ENCODE results near the gene RFLNA. TPM values are rescaled to one million over a fixed set of nuclear protein-coding genes. Genes with fewer than 3 reads are reported as not detected.

The RFLNA gene
- polyA plus RNA-seq, 1 donor, result 64.3 TPM

DNA sequence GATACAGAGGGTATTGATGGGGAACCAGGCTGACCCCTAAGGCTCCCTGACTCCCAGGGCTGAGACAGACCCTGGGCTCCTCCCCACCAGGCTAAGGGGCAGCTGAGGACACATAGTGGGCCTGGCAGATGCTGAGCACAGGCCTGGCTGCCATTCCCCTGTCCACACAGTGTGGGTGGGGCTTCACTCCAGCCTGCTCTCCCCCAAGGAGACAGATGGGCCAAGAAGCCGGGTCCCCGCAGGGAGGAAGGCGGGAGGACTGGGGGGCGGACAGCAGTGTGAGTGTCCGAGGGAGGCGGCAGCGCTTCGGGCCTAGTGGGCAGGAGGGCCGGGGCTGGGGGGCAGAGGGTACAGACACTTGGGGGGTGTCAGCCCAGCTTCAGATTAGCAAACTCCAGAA is 32.0 kb downstream of the RFLNA start:
- Histone ChIP-seq H3K9me3 (ENCODE audit: control insufficient read depth, low read depth, low read length) (peaks cover 27% of the 10 kb centered on the region), H3K27ac (ENCODE audit: low read length) (no peak overlapping the region), H3K27me3 (ENCODE audit: control insufficient read depth, insufficient read depth, low read length) (no peaks in the 10 kb centered on the region), H3K36me3 (ENCODE audit: control insufficient read depth, insufficient read depth, low read length) (peaks cover 72% of the 10 kb centered on the region), H3K4me1 (ENCODE audit: control insufficient read depth, insufficient read depth, low read length) (no peaks in the 10 kb centered on the region), H3K4me3 (ENCODE audit: low read length) (no peak overlapping the region)
- WGBS (ENCODE audit: insufficient coverage, low lambda C conversion rate), result no CpG with 5 or more reads among the region's 9 CpGs
- no peak for DNase-seq

DNA sequence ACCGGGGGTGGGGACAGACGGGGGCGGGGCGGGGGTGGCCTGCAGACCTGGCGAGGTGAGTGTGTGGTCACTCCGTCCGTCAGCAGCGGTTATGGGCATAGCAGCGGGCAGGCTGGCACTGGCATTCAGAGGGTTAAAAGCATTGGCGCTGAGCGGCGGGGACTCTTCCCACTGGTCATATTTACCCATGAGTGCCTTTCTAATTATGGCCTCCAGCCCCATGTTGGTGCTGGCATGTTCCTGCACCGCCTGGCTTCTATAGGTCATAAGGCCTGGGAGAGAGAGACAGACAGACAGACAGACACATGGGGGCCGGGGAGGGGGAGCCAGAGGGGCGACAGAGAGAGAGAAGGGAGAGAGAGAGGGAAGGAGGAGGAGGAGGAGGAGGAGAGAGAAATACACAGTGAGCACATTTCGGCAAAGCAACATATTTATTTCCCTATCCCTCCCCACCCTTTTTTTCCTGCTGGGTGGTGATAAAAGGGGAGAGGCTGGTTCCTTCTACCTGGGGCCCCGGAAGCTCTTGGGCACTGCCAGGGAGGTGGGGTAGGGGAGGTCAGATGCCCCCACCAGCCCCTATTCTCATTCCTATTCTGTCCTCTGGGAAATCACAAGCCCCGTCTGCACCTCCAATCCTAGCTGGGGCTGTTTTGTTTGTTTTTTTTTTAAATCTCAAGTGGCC is 32.6 kb downstream of the RFLNA start:
- DNase-seq, result no peak
- Histone ChIP-seq H3K4me3 (ENCODE audit: low read length) (no peak overlapping the region), H3K27ac (ENCODE audit: low read length) (no peak overlapping the region)

DNA sequence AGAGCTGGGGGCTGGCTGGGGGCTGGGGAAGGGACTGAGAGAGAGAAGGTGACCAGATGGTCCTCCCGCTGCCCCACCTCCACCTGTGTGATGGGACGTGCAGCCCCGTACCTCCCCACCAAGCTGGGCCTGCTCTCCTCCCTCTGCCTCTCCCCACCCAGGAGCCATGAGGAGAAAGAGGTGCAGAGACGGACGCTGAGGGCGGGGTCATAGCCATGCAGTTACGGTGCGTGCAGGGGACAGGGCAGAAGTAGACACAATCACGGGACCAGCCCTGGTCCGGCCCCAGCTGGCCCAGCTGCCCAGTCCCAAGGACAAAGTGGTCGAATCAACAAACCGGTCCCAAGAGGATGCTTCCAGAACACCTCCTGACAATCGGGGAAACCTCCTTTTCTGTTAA is 33.2 kb downstream of the RFLNA start:
- WGBS (ENCODE audit: insufficient coverage, low lambda C conversion rate), result no CpG with 5 or more reads among the region's 13 CpGs
- no peak for DNase-seq
- Histone ChIP-seq H3K4me3 (ENCODE audit: low read length) (no peak overlapping the region), H3K9me3 (ENCODE audit: control insufficient read depth, low read depth, low read length) (peaks cover 27% of the 10 kb centered on the region), H3K27me3 (ENCODE audit: control insufficient read depth, insufficient read depth, low read length) (no peaks in the 10 kb centered on the region), H3K27ac (ENCODE audit: low read length) (no peak overlapping the region), H3K4me1 (ENCODE audit: control insufficient read depth, insufficient read depth, low read length) (no peaks in the 10 kb centered on the region), H3K36me3 (ENCODE audit: control insufficient read depth, insufficient read depth, low read length) (peaks cover 84% of the 10 kb centered on the region)

More for the DNA sequence above, 32.6 kb downstream of the RFLNA start:
- 40% methylated on average over 2 of the region's 18 CpGs for WGBS (ENCODE audit: insufficient coverage, low lambda C conversion rate)
- Histone ChIP-seq H3K27me3 (ENCODE audit: control insufficient read depth, insufficient read depth, low read length) (no peaks in the 10 kb centered on the region), H3K36me3 (ENCODE audit: control insufficient read depth, insufficient read depth, low read length) (peaks cover 78% of the 10 kb centered on the region), H3K4me1 (ENCODE audit: control insufficient read depth, insufficient read depth, low read length) (no peaks in the 10 kb centered on the region), H3K9me3 (ENCODE audit: control insufficient read depth, low read depth, low read length) (peaks cover 27% of the 10 kb centered on the region)

DNA sequence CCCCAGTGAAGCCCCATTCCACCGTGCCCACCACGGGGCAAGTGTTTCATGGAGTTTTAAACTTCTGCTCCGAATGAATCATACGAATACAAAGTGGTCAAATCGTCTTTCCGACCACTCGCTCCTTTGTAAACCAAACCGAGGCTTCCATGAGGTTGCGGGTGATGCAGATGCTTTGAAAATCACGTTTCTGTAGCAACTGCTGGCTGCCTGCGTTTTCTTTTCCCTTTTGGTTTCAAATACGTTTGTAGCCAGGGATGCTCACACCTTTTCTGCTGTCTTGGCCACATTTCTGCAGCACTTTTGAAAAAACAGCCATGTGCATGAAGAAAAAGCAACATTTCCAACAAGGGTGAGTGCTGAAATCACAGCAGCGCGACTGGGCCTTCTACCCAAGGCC is 33.7 kb downstream of the RFLNA start:
- no peak for DNase-seq
- WGBS (ENCODE audit: insufficient coverage, low lambda C conversion rate), result 92% methylated on average over 5 of the region's 14 CpGs
- Histone ChIP-seq H3K36me3 (ENCODE audit: control insufficient read depth, insufficient read depth, low read length) (peaks cover 84% of the 10 kb centered on the region), H3K4me1 (ENCODE audit: control insufficient read depth, insufficient read depth, low read length) (no peaks in the 10 kb centered on the region), H3K9me3 (ENCODE audit: control insufficient read depth, low read depth, low read length) (peaks cover 25% of the 10 kb centered on the region), H3K4me3 (ENCODE audit: low read length) (no peak overlapping the region), H3K27me3 (ENCODE audit: control insufficient read depth, insufficient read depth, low read length) (no peaks in the 10 kb centered on the region), H3K27ac (ENCODE audit: low read length) (no peak overlapping the region)

DNA sequence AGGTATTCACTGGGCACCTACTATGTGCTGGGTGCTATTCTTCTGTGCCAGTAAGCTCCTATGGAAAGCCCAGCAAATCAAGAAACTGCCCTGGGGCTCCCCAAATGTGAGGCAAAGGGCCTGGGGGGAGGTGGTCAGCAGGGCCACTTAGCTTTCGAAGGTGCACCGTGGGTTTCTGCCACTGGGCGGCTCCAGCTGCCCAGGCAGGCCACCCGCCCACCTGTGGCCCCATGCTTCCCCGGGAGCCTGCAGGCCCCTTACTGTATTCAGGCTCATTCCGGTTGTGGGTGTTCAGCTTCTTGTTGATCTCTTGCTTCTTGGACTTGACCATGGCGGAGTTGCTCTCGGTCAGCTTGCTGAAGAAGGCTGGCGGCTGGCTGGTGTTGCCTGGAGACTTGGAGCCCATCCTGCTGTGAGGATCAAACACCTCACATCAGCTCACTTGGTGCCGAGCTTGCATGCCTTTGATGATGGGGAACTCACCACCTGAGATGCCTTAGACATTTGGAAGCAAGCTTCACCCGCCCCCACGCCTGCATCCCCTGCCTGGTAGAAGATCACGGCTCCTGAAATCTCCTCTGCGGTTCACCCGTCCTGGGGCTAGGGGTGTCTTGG is 37.3 kb downstream of the RFLNA start:
- Histone ChIP-seq H3K36me3 (ENCODE audit: control insufficient read depth, insufficient read depth, low read length) (peaks cover 83% of the 10 kb centered on the region), H3K4me3 (ENCODE audit: low read length) (no peak overlapping the region), H3K9me3 (ENCODE audit: control insufficient read depth, low read depth, low read length) (peaks cover 3% of the 10 kb centered on the region), H3K27me3 (ENCODE audit: control insufficient read depth, insufficient read depth, low read length) (no peaks in the 10 kb centered on the region), H3K4me1 (ENCODE audit: control insufficient read depth, insufficient read depth, low read length) (peaks cover 4% of the 10 kb centered on the region), H3K27ac (ENCODE audit: low read length) (no peak overlapping the region)
- WGBS (ENCODE audit: insufficient coverage, low lambda C conversion rate), result no CpG with 5 or more reads among the region's 15 CpGs
- DNase-seq, result no peak

DNA sequence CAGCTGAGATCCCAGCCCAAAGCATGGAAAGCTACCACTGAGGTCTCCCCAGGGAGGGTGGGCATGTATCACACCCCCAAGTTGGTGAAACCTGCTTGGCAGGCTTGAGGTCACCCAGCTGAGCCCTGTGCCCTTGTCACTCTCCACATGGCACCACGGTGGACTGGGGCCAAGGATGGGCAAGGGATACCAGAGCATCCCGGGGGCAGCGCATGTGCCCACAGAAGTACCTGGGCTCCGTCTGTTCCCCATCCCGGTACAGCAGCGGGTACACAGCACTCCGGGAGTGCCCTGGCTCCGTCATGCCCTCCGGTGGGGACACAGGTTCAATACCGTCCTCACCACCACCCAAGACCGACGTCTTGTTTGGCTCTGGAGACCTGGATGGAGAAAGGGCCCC is 38.0 kb downstream of the RFLNA start:
- H3K27me3 ChIP-seq (ENCODE audit: control insufficient read depth, insufficient read depth, low read length), result no peaks in the 10 kb centered on the region
- peaks cover 4% of the 10 kb centered on the region for H3K4me1 ChIP-seq (ENCODE audit: control insufficient read depth, insufficient read depth, low read length)
- DNase-seq, result no peak
- H3K36me3 ChIP-seq (ENCODE audit: control insufficient read depth, insufficient read depth, low read length), result peaks cover 89% of the 10 kb centered on the region
- no CpG with 5 or more reads among the region's 12 CpGs for WGBS (ENCODE audit: insufficient coverage, low lambda C conversion rate)
- no peak overlapping the region for H3K27ac ChIP-seq (ENCODE audit: low read length)
- H3K4me3 ChIP-seq (ENCODE audit: low read length), result no peak overlapping the region
- no peaks in the 10 kb centered on the region for H3K9me3 ChIP-seq (ENCODE audit: control insufficient read depth, low read depth, low read length)

DNA sequence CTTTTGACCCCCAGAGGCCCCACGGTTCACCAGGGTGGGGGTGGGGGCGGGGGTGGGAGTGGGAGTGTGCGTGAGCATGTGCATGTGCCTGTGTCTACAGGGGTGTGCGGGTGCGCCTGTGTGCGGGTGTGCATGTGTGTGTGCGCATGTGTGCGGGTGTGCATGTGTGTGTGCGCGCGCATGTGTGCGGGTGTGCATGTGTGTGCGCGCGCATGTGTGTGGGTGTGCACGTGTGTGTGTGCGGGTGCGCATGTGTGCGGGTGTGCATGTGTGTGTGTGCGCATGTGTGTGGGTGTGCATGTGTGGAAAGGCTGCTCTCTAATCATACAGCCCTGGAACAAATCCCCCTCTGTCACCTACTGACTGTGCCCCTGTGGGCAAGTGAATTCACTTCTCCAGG is 38.8 kb downstream of the RFLNA start:
- no CpG with 5 or more reads among the region's 20 CpGs for WGBS (ENCODE audit: insufficient coverage, low lambda C conversion rate)

DNA sequence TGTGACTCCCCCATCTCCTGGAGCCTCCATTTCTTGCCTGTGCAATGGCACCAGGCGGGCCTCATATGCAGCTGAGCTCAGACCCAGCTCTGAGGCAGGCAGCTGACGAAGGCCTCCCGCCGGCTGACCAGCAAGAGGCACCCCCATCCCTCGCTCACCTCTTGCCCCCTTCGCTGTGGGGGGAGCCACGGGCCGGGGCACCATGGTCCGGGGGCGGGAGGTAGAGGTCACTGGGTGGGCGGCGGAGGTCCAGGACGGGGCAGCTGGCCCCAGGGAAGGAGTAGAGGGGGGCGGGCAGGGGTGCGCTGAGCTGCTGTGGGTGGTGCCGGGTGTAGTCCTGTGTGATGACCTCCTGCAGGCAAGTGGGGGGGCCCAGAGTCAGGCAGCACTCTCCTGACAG is 39.4 kb downstream of the RFLNA start:
- Histone ChIP-seq H3K36me3 (ENCODE audit: control insufficient read depth, insufficient read depth, low read length) (peaks cover 80% of the 10 kb centered on the region), H3K27ac (ENCODE audit: low read length) (no peak overlapping the region)

More for the DNA sequence above, 38.8 kb downstream of the RFLNA start:
- no peak for DNase-seq
- Histone ChIP-seq H3K36me3 (ENCODE audit: control insufficient read depth, insufficient read depth, low read length) (peaks cover 84% of the 10 kb centered on the region), H3K4me1 (ENCODE audit: control insufficient read depth, insufficient read depth, low read length) (peaks cover 8% of the 10 kb centered on the region), H3K27me3 (ENCODE audit: control insufficient read depth, insufficient read depth, low read length) (no peaks in the 10 kb centered on the region), H3K9me3 (ENCODE audit: control insufficient read depth, low read depth, low read length) (no peaks in the 10 kb centered on the region), H3K4me3 (ENCODE audit: low read length) (no peak overlapping the region), H3K27ac (ENCODE audit: low read length) (no peak overlapping the region)

DNA sequence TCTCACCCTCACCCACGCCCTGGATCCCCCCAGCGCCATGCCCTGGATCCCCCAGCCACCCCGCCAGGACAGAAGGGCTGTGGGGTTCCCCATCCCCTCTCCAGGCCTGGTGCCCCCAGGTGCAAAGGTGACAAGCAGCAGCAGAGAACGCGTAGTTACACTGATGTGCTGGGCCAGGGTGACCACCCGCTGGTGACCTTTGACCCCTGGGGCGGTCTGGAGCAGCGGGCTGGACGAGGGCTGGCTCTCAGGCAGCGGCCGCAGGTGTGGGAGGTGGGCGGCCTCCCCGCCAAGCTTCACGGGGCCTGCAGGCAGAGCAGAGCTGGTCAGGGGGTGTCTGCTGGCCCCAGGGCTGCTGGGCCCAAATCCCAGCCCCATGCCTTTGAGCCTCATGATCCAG is 40.1 kb downstream of the RFLNA start:
- Histone ChIP-seq H3K9me3 (ENCODE audit: control insufficient read depth, low read depth, low read length) (no peaks in the 10 kb centered on the region), H3K36me3 (ENCODE audit: control insufficient read depth, insufficient read depth, low read length) (peaks cover 76% of the 10 kb centered on the region), H3K27ac (ENCODE audit: low read length) (no peak overlapping the region), H3K27me3 (ENCODE audit: control insufficient read depth, insufficient read depth, low read length) (no peaks in the 10 kb centered on the region), H3K4me3 (ENCODE audit: low read length) (no peak overlapping the region), H3K4me1 (ENCODE audit: control insufficient read depth, insufficient read depth, low read length) (peaks cover 8% of the 10 kb centered on the region)
- DNase-seq, result no peak
- no CpG with 5 or more reads among the region's 14 CpGs for WGBS (ENCODE audit: insufficient coverage, low lambda C conversion rate)

More for the DNA sequence above, 39.4 kb downstream of the RFLNA start:
- Histone ChIP-seq H3K4me3 (ENCODE audit: low read length) (no peak overlapping the region), H3K4me1 (ENCODE audit: control insufficient read depth, insufficient read depth, low read length) (peaks cover 8% of the 10 kb centered on the region), H3K9me3 (ENCODE audit: control insufficient read depth, low read depth, low read length) (no peaks in the 10 kb centered on the region), H3K27me3 (ENCODE audit: control insufficient read depth, insufficient read depth, low read length) (no peaks in the 10 kb centered on the region)
- no peak for DNase-seq
- WGBS (ENCODE audit: insufficient coverage, low lambda C conversion rate), result no CpG with 5 or more reads among the region's 16 CpGs

DNA sequence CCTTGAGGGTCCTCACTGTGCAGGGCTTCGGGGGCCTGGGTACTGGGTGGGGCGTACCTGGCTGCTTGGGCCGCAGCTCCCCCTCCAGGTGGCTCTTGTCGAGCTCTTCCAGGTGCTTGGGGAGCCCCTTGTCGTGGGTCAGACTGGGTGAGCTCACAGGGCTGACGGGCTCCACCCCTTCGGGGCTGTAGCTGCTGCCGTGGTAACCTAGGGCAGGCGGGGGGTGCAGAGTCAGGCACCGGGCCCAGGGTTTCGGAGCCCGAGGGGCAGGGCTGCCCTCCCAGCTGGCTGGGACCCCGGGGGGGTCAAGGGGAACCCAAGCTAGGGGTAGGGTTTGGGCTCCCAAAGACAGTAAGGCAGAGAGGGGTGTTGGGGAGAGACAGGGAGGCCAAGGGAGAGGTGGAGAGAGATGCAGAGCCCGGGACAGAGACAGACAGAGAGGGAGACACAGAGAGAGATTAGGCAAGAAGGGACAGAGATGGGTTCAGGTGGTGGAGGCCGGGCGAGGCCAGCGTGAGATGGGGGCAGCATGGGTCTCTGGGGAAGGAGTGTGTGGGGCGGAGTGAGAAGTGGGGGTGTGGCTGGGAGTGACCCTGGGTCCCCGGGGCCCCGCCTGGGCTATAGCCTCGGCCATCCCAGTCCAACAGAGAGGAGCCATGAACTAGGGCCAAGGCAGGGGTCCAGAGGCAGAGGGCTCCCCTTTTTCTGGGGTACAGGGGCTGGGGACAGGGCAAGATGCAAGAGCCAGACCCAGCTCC is 40.7 kb downstream of the RFLNA start:
- no peaks in the 10 kb centered on the region for H3K27me3 ChIP-seq (ENCODE audit: control insufficient read depth, insufficient read depth, low read length)
- H3K4me3 ChIP-seq (ENCODE audit: low read length), result no peak overlapping the region
- no CpG with 5 or more reads among the region's 21 CpGs for WGBS (ENCODE audit: insufficient coverage, low lambda C conversion rate)
- no peaks in the 10 kb centered on the region for H3K9me3 ChIP-seq (ENCODE audit: control insufficient read depth, low read depth, low read length)
- peaks cover 76% of the 10 kb centered on the region for H3K36me3 ChIP-seq (ENCODE audit: control insufficient read depth, insufficient read depth, low read length)
- no peak for DNase-seq
- no peak overlapping the region for H3K27ac ChIP-seq (ENCODE audit: low read length)
- H3K4me1 ChIP-seq (ENCODE audit: control insufficient read depth, insufficient read depth, low read length), result peaks cover 8% of the 10 kb centered on the region
